Ishikawa (cell line): ENCODE data around the gene DCLK1.

Source experiments
- CEBPB ChIP-seq: IDR thresholded peaks from 2 replicates; pipeline ENCODE4 v1.6.1; 2012
- CREB1 ChIP-seq: IDR thresholded peaks from 2 replicates; pipeline ENCODE4 v1.6.1; 2012; ENCODE audit warnings: low read depth
- EGR1 ChIP-seq: IDR thresholded peaks from 2 replicates; pipeline ENCODE4 v1.6.1; 2012
- EP300 ChIP-seq: IDR thresholded peaks from 2 replicates; pipeline ENCODE4 v1.6.1; 2012; ENCODE audit warnings: borderline replicate concordance
- FOXM1 ChIP-seq: IDR thresholded peaks from 2 replicates; pipeline ENCODE4 v1.6.1; 2012; ENCODE audit warnings: low read depth, borderline replicate concordance
- MAX ChIP-seq: IDR thresholded peaks from 2 replicates; pipeline ENCODE4 v1.6.1; 2012
- NFIC ChIP-seq: IDR thresholded peaks from 2 replicates; pipeline ENCODE4 v1.6.1; 2012
- RAD21 ChIP-seq: IDR thresholded peaks from 2 replicates; pipeline ENCODE4 v1.6.1; 2012; ENCODE audit warnings: low read depth
- REST ChIP-seq: IDR thresholded peaks from 2 replicates; pipeline ENCODE4 v1.6.1; 2012; ENCODE audit warnings: low read depth, mild to moderate bottlenecking
- TAF1 ChIP-seq: IDR thresholded peaks from 2 replicates; pipeline ENCODE4 v1.6.1; 2012; ENCODE audit warnings: low read depth, mild to moderate bottlenecking
- TCF12 ChIP-seq: IDR thresholded peaks from 2 replicates; pipeline ENCODE4 v1.6.1; 2012; ENCODE audit warnings: low read depth
- TEAD4 ChIP-seq: IDR thresholded peaks from 2 replicates; pipeline ENCODE4 v1.6.1; 2012
- USF1 ChIP-seq: IDR thresholded peaks from 2 replicates; pipeline ENCODE4 v1.6.1; 2012
- YY1 ChIP-seq: IDR thresholded peaks from 2 replicates; pipeline ENCODE4 v1.6.1; 2012; ENCODE audit warnings: low read depth
- ZBTB7A ChIP-seq: IDR thresholded peaks from 2 replicates; pipeline ENCODE4 v1.6.1; 2012; ENCODE audit warnings: low read depth

DCLK1 gene

GRCh38 chr13:36157480-36157879 is 26.3 kb upstream of the DCLK1 start:
- TF ChIP-seq YY1 (no peak), USF1 (no peak), CEBPB (no peak), NFIC (no peak), EGR1 (no peak), TCF12 (no peak), REST (no peak)

GRCh38 chr13:36154567-36155291 is 23.5 kb upstream of the DCLK1 start:
- TF ChIP-seq REST (no peak), YY1 (no peak), EP300 (no peak)

DNA sequence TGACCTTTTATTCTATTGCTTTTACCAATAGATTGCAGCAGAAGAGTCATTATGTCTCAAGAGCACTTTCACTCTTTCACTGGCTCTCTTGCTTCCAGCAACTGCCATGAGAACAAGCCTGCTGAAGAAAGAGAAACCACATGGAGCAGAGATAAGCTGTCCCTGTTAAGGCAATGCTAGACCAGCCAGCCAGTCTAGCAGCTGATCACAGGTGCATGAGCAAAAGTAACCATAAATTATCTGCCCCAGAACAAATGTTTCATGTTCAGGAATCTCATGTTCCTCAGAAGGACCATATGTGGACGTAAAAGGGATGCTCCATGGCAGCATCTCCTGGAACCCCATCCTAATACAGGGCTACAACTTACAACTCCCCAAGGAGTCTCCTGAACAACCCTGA is 20.4 kb upstream of the DCLK1 start:
- TF ChIP-seq MAX (no peak), TCF12 (no peak), NFIC (no peak), FOXM1 (no peak), YY1 (no peak), EGR1 (no peak), USF1 (no peak), ZBTB7A (no peak), EP300 (no peak), CREB1 (no peak), REST (no peak), TEAD4 (no peak), TAF1 (no peak), CEBPB (no peak), RAD21 (no peak)

- TF ChIP-seq TAF1, result no peak
- TF ChIP-seq NFIC, result no peak
- no peak for TF ChIP-seq CEBPB
- no peak for TF ChIP-seq REST
- TF ChIP-seq CREB1, result no peak
- no peak for TF ChIP-seq EGR1
- no peak for TF ChIP-seq YY1
- TF ChIP-seq TEAD4, result no peak
- no peak for TF ChIP-seq FOXM1
- TF ChIP-seq EP300, result no peak
- TF ChIP-seq MAX, result no peak
- TF ChIP-seq ZBTB7A, result no peak
- no peak for TF ChIP-seq TCF12
- TF ChIP-seq RAD21, result no peak
Measured at GRCh38 chr13:36148446-36148845, 17.3 kb upstream of the DCLK1 start.
